ENCODE data around the gene ASB3.
"Not testable (repeated sequence)": the region's sequence is repeated elsewhere in the genome, so short reads cannot be mapped to it uniquely, and the experiment has no call there.

ASB3 gene

DNA sequence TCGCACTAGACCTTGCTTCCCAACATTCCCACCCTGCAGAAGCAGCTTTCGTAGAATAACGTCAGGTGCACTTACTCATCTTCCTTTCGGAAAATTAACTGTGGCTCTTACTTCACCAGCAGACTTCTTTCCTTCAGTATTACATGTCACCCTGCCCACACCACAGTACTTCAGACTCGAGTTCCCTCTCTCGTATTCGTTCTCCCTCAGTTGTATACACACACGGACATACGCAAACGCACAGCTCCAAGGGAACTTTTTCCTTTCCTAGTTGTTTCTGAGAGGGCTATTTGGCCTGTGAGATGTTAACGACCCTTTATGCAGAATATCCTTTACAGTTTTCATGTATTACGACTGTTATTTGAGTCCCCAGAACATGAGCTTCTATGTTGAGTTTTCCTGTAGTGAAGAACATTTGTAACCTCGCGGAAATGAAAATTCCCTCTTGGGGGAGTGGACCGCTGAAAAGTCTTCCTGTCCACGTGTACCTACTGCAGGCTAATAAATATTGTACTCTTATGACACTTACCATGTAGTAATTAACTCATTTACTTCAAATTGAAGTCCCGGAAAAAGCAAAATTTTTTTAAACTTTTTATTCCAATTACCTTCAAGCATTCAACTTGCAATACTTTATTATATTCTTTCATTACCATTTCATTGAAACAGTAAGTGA, 999 bp upstream of the ASB3 start:
- peak; percentile 24 for DNase-seq (ENCODE audit: low spot score)

DNA sequence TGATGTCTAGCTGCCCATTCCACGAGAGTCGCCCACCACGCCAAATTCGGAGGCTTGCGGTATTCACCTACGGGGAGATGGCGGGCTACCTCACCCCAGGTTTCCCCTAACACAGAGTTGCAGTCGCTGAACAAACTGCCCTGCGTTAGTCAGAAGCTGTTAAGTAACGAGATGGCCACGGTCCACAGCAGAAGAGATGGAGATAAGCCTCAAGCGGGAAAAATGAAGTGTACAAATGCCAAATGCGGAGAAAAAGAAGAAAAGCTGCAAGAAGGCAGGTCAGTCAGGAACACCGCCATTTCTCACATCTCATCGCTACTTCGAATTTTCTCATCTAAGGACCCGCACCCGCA, 425 bp downstream of the ASB3 start:
- DNase-seq (ENCODE audit: low spot score), result peak; percentile 15

DNA sequence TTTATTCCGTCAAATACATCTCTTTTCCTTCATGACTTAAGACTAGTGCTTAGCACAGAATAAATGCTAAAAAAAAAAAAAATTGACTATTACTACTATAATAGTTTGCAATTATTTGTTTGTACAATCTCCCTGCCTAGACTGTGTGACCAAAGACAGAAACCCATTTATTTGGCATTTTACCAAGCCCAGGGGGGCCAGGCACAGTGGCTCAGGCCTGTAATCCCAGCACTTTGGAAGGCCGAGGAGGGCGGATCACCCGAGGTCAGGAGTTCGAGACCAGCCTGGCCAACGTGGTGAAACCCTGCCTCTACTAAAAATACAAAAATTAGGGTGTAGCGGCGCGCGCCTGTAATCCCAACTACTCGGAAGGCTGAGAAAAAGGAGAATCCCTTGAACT, 1.4 kb downstream of the ASB3 start:
- no peak for DNase-seq (ENCODE audit: low spot score)

DNA sequence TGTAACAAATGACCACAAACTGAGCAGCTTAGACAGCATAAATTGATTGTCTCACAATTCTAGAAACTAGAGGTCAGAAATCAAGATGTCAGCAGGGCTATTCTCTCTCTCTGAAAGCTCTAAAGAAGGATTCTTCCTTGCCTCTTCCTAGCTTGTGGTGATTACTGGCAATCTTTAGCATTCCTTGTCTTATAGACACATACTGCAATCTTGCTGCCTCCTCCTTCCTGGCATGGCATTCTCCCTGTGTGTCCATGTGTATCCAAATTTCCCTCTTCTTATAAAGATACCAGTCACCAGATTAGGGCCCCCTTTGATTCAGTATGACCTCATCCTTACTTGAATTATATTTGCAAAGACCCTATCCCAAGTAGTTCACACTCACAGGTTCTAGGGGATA, 2.3 kb downstream of the ASB3 start:
- no peak for DNase-seq (ENCODE audit: low spot score)

DNA sequence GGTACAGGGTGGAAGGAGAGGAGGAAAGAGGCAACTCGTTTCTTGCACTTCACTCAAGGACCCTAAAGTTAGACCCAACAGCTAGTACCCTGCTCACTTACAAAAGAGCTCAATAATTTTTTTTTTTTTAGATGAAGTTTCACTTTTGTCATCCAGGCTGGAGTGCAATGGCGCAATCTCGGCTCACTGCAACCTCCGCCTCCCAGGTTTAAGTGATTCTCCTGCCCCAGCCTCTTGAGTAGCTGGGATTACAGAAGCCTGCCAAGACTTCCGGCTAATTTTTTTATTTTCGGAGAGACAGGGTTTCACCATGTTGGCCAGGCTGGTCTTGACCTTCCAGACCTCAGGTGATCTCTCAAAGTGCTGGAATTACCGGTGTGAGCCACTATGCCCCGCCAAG, 4.1 kb downstream of the ASB3 start:
- DNase-seq (ENCODE audit: low spot score), result no peak

DNA sequence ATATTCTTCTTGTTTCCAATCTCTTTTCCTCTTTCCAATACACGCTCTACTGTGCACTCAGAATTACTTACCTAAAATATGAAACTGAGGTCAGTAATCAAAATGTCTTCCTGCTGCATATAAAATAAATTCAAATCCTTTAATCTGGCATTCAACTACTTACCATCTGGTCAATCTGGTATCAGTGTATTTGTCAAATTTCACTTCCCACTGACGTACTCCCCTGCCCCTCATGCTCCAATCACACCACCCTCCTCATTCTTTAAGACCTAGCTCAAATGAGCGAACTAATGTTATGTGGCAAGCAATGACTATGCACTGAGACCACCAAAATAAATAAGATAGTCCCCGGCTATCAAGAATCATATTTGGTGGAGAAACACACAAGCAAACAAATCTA, 6.7 kb downstream of the ASB3 start:
- DNase-seq (ENCODE audit: low spot score), result no peak

DNA sequence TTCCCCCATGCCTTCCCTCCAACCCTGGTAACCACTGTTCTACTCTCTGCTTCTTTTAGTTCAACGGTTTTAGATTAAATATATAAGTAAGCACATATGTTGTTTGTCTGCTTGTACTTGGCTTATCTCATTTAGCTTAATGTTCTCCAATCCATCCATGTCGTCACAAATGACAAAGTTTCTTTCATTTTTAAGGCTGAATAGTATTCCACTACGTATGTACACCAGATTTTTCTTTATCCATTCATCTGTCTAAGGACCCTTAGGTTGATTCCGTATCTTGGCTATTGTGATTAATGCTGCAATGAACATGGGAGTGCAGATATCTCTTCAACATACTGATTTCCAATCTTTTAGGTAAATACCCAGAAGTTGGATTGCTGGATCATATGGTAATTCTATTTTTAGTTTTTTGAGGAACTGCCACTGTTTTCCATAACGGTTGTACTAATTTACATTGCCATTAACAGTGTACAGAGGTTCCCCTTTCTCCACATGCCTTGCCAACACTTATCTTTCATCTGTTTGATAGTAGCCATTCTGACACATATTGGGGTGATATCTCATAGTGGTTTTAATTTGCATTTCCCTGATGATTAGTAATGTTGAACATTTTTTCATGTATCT, 8.1 kb downstream of the ASB3 start:
- no peak for DNase-seq (ENCODE audit: low spot score)

DNA sequence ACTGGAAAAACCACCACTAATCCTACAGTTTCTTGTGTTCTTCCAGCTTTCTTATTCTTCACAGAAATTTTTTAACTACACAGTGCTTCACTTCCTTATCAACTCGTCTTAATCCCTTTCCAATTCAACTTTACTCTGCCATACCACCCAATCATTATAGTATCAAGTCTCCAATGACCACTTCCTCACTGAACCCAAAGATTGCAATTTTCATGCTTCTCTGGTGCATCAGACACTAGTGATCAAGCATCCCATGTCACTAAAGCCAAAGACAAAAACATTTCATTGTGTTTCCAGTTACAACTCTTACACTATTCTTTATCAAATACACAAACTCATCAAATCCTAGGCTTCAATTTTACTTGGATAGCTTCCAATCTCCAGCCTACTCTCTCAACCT, 9.6 kb downstream of the ASB3 start:
- no peak for DNase-seq (ENCODE audit: low spot score)

DNA sequence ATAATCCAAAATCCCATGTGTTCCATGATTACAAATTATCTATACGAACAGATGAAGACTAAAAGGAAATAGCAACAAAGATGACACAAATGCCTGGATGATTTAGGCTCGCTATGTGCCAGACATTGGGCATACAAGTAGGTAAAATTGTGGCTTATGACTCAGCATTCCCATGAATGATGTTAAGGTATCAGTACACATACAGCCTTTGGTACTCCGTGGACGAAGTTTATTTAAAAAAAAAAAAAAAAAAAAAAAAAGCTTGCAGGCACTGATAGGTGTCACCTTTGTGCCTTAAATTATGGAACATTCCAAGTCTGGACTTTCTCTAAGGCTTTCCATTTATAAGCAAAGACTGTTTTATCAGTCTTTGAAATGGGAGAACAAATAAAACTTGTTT, 16.5 kb downstream of the ASB3 start:
- DNase-seq (ENCODE audit: low spot score), result peak; percentile 32

DNA sequence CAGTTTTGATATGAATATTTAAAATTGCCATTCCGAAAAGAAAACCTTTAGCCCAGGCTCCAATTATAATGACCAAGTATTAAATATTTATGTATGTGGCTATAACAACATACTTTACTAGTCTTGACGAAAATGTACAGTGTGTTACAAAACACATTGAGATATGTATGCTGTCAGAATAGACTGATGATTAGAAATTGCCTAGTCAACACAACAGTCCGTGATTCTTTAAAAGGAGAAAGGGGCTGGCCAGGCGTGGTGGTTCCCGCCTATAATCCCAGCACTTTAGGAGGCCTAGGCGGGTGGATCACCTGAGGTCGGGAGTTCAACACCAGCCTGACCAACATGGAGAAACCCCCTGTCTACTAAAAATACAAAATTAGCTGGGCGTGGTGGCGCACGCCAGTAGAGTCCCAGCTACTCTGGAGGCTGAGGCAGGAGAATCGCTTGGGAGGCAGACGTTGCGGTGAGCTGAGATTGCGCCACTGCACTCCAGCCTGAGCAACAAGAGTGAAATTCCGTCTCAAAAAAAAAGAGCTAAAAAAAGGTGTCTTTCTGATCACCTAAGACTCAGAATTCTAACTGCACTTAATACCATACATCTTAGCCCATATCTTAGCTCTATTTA, 17.3 kb downstream of the ASB3 start:
- no peak for DNase-seq (ENCODE audit: low spot score)

DNA sequence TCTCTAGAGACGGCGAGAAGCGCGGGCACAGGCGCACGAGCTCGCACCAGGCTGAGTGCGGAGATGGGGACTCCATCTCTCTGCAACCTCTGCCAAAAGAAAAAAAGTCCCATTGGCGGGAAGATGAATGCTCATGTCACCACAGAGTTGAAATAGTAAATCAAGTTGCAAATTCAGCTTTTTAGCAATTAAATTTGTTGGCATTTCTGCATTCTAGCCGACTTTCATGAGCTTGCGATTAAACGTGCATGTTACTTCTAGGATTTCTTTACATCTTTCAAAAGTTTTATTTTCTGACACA, 18.6 kb downstream of the ASB3 start:
- peak; percentile 58 for DNase-seq (ENCODE audit: low spot score)

DNA sequence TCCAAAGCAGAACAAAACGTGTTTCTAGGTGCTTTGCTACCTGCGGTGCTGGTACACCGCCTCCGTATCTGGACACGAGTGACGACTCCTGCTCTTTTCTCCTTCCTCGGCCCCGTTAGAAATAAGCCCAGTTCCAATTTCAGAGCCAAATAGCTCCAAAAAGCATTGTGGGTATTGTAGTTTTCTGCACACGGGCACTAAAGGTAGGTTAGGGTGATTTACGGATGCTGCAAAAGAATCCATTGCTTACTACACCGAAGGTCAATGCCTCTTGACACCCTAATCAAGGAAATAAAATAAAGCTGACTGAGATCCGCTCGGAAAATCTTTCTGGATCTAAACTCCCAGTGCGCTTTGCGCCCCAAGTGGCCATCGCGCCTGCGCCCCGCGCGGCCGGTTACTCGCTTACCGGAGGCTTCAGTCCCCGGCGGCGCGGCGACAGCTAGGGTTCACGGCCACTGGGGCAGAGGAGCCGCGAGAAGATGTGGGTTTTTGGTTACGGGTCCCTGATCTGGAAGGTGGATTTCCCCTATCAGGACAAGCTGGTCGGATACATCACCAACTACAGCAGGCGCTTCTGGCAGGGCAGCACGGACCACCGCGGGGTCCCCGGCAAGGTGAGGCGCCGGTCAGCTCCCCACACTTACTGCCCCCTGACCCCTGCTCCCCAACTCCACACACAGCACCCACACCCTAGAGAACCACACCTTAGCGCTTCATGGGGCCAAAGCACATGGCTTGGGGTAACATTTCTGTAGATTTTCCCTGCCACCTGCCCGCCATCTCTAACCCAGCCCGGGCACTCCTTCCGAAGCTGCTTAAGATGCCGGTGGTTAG, 19.1 kb downstream of the ASB3 start, which contains the start of gene CHAC2:
CHAC2 (plus strand) TSS at position 400 of the 837 bp plus-strand sequence; CDS start at position 483, 83 bp downstream.
- peak; percentile 89 for DNase-seq (ENCODE audit: low spot score)

DNA sequence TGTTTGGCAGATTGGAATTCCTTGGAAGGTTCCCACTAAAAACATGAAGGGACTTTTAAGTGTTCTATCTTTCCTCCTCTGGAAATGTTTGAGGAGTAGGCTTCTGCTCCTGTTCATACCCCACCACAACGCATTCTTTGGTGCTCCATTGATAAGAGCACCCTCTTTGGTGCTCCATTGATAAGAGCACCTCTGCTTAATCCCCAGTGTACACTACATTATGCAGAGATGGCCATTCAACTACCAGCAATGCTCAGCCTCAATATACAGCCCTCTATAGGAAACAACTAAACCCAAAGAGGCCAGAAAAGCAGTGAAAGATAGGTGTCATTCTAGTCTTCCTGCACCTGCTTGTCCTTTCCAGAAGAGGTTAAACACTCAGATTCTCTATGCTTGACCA, 21.0 kb downstream of the ASB3 start:
- no peak for DNase-seq (ENCODE audit: low spot score)

DNA sequence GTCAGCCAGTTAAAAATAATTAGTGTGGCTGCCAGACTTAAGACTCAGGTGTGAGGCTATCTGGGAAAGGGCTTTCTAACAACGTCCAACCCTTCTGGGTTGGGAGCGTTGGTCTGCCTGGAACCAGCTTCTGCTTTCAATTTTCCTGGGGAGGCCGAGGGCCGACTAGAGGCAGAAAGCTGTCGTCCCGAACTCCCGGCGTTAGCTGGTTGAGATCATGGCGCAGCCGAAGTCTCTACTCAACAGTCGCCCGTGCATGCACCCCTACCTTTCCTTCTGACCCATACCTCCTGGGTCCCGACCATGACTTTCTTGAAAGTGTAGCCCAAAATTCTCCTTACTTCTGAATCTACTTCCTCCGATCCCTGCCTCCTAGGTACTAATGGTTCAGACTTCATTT, 29.5 kb downstream of the ASB3 start:
- DNase-seq (ENCODE audit: low spot score), result not testable (repeated sequence)

DNA sequence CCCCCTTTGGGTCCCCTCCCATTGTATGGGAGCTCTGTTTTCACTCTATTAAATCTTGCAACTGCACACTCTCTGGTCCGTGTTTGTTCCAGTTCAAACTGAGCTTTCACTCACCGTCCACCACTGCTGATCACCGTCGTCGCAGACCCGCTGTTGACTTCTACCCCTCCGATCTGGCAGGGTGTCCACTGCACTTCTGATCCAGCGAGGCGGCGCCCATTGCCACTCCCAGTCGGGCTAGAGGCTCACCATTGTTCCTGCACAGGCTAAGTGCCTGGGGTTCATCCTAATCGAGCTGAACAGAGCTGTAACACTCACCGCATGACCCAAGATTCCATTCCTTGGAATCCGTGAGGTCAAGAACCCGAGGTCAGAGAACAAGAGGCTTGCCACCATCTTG, 30.1 kb downstream of the ASB3 start:
- no peak for DNase-seq (ENCODE audit: low spot score)

DNA sequence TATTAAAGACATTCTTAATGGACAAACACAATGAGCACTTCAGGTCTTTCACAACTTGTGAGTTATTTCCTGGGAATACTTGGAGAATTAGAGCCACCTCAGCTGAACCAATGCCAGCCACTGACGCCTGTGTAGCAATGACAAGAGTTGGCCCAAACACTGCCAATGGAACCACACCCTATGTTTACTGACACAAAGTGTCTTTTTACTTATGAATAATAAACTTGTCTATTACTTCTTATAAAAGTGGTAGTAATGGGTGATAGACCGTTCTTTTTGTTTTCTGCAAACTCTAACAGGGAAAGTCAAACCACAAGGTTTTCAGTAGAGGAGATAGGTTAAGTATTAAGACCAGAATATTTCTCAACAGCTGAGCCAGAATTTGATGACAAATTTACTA, 31.6 kb downstream of the ASB3 start:
- no peak for DNase-seq (ENCODE audit: low spot score)

DNA sequence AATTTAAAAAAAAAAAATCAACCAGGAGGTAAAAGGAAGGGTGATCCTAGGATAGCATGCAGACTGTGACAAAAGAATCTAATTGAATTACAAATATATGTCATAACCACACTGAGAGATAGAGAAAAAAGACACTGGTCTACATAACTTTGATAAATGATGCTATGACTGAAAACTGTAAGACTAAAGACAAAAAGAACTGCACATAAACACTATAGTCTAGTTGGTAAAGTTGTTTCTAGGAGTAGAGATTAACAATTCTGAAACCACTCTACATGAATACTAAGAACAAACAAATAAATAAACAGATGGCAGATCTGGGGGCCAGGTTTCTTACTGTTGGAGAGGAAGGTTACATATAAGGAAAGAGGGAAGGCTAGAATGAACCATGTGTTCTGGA, 33.7 kb downstream of the ASB3 start:
- DNase-seq (ENCODE audit: low spot score), result peak; percentile 50

DNA sequence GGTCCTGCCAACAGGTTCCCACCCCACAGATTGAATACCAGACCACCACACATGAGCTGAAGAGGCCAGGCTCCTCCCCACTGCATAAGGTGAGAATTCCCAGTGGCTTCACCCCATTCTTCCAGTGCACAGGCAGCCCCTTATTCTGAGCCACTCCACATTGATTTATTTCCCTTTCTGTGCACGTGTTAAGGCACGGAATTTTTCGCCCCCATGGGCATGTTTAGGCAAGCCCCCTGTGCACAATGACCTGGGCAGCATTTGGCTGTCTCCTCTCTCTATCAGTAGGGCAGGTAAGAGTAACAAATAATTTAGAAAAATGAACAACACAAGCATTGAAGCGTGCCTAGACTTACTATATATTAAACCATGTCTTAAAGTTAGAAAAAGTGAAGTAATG, 34.4 kb downstream of the ASB3 start:
- DNase-seq (ENCODE audit: low spot score), result no peak

DNA sequence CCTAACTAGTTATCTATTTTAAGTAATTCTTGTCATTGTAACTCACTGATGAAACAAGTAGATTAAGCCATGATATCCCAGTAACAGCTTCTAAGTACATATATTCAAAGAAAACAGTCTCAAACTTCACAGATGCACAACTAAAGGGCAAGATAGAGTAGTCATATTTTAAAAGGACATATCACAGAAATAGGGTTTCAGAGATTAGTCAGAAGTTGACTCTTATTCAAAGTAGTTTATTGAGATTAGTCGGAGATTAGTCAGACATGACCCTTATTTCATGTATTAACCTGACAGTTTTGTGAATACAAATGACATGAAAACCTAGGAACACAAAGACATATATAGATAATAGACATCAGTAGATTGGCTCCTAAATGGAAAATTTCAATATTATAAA, 35.0 kb downstream of the ASB3 start:
- peak; percentile 74 for DNase-seq (ENCODE audit: low spot score)

DNA sequence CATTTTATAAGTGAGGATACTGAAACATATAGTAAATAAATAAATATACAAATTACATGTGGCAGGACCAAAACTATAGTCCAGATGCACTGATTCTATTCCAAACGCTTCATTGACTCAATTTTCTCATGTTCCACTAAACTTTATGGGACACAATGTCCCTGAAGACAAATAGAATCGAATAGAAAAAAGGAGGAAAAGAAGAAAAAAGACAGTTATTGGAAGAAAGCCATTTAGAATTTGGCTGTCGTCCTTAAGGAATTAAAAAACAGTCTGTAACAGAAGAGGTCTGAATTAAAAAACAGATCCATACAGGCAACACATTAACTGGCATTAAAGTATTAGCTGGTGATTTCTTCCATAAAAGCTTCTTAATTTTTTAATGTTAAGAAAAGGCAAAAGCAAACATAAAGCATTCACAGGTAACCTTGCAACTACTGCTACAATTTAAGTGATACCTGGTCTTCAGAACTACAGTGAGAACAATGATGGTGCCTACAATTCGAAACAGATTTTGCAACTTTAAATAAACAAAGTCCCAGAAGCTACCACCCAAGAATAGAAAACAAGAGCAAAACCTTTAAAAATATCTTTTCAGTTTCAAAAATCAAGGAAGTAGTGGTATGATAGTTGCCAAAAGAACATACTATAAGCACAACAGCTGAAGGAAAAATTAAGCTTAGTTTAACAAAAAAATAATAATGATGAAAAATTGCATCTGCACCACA, 36.5 kb downstream of the ASB3 start:
- DNase-seq (ENCODE audit: low spot score), result no peak

DNA sequence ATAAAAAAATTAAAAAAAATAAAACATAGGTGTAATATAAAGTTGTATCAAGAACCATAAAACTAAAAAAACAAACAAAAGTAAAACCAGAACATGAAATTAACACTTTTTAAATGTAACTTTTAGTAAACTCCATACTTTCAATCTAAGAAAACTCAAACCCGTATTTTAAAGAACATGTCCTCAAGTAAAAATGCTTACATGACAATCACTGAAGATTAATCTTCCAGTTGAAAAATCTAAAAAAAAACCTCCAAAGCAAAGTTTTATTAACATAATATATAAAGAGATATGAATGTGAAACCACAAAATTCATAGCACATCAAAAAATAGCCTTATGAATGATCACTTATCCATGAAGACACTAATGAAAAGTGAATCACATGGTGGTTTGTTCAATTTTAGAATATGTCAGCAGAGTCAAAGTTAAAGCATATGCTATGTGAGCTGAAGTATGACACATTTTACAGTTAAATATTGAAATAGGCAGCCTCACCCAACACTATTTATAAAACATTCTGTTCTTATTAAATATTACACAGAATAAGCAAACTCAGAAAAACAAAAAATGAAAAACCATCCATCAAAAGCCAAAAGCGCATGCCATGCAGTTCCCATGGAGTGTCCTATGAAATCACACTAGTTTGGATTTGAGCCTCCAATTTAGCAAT, 42.2 kb downstream of the ASB3 start:
- DNase-seq (ENCODE audit: low spot score), result no peak

DNA sequence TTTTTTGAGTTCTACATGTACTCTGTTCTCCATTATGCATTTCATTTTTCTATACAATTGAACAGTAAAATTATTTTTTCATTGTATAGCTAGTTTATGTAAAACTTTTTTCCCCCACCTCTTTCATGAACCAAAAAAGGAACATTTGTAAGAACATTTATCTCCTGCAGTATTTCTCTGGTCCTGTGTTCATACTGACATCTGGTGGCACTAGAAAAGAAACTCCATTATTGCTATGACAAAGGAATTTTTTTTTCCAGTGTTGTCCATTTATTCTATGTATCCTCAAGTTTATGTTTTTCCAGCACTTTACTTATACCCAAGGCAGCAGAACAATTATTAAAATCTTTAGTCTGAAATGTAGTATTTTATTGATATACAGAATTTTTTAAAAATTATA, 46.6 kb downstream of the ASB3 start:
- no peak for DNase-seq (ENCODE audit: low spot score)

Data from activated CD4-positive, alpha-beta T cell treated with anti-CD3 and anti-CD28 coated beads, Interleukin-2, Interleukin-4, amounts not matched to agents 100 ng/mL and 50 ng/mL, durations not matched to agents 16 hours and 8 hours (primary cell).